GM18519 (cell line): ENCODE results near the gene YBX2.
A peak's percentile ranks its signal among the peaks of the same experiment; 100 is the strongest.
"Not testable (repeated sequence)": the region's sequence is repeated elsewhere in the genome, so short reads cannot be mapped to it uniquely, and the experiment has no call there.

Experiments
- ATAC-seq: cut with Tn5 transposase; IDR thresholded peaks from one replicate; pipeline ENCODE4 v1.9.1; 2021; ENCODE audit warnings: mild to moderate bottlenecking, moderate library complexity; ENCODE audit not compliant: unreplicated experiment, low FRiP score

The YBX2 gene

DNA sequence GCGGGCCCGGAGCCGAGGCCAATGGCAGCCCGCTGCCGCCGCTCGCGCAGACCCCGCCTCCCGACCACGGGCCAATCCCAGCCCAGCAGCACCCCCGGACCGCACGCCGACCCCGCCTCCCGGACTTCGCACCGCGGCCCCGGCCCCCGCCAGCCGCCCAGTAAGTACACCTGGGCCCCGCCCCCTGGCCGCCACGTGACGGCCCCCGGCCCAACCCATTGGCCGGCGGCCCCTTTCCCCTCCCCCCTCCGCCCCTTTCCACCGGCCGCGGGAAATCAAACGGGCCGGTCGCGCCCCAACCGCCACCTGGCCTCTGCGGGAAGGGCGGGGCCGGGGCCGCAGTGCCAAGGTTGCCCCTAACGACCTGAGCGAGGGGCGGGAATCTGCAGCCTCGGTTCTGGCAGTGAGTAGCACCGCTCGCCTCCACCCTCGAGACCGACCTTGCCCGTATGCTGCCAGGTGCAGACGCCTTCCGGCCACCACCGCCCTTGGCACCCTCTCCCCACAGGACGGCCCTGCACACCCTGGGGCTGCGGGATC, at the start of gene YBX2:
Gene YBX2, minus strand, starts transcription at position 26 of the 540 bp plus-strand sequence. CDS start 139 bp downstream, outside the sequence.
- no peak for ATAC-seq

- no peak for ATAC-seq
Observed at GRCh38 chr17:7343250-7343649, 48.8 kb upstream of the YBX2 start.

DNA sequence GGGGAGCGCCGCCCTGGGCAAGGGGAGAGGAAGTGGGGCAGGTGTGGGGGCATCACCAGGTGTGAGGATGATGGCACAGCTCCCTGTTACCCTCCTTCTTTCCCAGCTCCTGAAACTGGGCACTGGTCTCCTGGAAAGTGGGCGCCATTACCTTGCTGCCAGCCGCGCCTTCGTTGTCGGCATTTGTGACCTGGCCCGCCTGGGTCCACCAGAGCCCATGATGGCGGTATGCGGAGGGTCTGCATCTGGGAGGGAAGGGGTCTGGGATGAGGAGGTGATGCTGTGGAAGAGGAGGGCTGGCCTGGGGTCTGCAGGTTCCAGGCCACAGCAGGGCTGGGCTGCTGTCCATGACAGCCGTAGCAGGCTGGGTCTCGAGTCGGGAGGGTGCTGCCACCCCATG, 47.4 kb upstream of the YBX2 start:
- no peak for ATAC-seq

- ATAC-seq = no peak
Observed at GRCh38 chr17:7340179-7340578, 45.7 kb upstream of the YBX2 start.

DNA sequence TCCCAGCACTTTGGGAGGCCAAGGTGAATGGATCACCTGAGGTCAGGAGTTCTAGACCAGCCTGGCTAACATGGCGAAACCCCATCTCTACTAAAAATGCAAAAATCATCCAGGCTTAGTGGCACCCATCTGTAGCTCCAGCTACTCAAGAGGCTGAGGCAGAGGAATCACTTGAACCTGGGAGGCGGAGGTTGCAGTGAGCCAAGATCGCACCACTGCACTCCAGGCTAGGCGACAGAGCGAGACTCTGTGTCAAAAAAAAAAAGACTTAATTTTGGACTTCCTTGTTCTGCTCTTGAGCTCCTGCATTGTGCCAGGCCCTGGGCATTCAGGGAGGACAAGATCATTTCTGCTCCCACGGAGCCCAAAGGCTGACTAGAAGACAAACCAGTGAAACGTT, 43.2 kb upstream of the YBX2 start:
- ATAC-seq = not testable (repeated sequence)

DNA sequence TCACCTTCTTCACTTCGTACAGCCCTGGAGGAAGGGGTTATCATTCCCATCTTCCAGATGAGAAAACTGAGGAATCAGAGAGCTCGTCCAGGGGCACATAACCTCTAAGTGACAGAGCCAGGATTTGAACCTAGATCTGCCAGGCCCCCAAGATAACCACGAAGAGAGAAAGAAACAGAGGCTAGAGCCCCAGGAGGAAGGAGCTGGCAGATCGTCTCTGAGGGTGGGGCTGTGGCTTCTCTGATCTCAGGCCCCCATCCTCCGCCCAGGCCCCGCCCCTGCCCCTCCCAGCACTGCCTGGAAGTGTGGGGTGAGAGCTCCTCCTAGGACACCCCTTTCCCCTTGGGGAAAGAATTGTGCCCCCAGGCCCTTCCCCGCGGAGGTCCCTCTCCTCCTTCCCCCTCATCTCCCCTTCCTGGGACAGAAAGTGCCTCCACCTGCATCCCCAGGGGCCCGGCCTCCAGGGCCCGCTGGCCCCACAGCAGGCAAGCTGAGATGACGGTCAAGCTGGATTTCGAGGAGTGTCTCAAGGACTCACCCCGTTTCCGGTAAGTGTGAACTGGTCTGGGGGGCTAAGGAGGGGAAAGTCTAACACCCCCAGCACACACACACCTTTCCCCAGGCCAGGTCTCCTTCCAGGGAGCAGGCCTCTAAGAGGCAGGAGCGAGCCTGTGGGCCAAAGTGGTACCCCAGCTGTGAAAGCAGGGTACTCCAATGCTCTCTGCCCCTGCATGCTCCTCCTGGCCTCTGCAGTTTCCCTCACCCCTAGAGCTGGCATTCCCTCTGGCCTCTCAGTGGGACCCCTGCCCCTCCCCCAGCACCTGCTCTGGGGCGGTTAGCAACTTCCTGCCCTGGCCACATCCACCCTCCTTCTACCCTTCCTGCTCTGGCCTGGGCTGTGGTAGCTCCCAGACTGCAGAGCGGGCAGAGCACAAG, 42.1 kb upstream of the YBX2 start, which contains the start of gene ACAP1:
Gene ACAP1, plus strand, starts transcription at position 290 of the 936 bp plus-strand sequence. Its CDS starts 206 bp downstream, at position 496.
- no peak for ATAC-seq

- not testable (repeated sequence) for ATAC-seq
Observed at GRCh38 chr17:7335765-7336164, 41.3 kb upstream of the YBX2 start.

DNA sequence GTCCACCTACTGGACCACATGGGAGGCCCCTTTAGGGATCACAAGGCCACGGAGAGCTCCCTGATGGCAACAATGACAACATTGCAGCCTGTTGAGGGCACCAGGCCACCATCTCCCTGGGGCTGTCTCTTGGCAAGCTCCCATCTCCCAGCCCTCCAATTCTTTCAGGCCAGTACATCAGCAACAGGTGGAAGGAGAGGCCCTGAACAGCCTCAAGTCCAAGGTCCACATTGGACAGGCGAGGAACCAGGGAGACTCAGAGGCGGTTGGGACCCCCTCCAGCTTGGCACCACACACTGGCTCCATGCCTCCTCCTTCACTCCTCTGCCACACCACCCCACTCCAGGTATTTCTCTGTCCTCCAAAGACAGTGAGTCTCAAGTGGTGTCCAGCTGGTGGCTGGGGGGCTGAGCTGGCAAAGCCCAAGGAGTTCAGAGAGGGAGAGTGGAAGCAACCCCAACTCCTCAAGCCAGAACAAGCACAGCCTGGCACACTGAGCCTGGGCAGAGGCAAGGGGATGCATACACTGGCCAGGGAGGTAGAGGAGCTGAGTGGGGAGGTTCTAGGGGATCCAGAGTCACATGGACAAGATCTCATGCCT, 40.6 kb upstream of the YBX2 start:
- ATAC-seq = no peak

DNA sequence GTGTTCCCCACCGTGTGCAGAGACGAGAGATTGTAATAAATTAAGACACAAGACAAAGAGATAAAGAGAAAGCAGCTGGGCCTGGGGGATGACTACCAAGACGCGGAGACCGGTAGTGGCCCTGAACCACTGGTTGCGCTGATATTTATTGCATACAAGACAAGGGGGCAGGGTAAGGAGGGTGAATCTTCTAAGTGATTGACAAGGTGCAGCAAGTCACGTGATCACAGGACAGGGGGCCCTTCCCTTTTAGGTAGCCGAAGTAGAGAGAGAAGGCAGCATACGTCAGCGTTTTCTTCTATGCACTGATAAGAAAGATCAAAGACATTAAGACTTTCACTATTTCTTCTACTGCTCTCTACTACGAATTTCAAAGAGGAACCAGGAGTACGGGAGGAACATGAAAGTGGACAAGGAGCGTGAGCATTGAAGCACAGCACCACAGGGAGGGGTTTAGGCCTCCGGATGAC, 38.2 kb upstream of the YBX2 start:
- not testable (repeated sequence) for ATAC-seq

DNA sequence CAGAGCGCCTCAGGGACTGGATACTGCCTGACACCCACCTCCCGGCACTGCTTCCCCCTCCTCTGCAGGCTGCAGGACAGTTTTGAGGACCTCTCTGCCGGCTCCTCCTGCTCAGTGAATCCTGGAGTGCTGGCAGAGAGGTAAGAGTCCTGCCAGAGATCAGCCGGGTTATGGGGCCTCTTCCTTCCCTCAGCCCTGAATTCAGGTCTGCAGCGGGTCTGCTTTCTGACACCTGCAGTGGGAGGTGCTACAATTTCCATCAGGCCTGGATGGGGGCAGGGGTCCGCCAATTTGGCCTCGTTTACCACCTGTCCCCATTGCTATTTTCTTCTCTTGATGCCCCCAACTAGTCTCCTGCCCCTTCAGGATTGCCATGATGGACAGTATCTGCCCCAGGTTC, 37.7 kb upstream of the YBX2 start:
- ATAC-seq = no peak

DNA sequence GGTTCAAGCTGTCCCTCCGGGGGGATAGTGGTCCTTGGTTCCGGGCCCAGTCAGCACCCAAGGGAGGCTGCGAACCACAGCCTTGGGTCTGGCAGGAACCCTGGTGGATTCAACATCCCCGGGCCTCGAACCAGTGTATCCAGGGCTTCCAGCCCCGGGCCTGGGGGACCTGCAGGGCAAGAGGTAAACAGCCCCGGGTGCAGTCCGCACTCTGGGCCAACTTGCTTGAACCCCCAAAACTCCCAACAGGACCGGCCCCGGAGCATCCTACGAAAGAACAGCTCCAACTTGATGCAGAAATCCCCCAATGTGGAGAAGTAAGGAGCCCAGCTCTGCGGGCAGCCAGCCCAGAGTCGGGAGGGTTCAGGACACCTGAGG, 36.2 kb upstream of the YBX2 start:
- no peak for ATAC-seq

DNA sequence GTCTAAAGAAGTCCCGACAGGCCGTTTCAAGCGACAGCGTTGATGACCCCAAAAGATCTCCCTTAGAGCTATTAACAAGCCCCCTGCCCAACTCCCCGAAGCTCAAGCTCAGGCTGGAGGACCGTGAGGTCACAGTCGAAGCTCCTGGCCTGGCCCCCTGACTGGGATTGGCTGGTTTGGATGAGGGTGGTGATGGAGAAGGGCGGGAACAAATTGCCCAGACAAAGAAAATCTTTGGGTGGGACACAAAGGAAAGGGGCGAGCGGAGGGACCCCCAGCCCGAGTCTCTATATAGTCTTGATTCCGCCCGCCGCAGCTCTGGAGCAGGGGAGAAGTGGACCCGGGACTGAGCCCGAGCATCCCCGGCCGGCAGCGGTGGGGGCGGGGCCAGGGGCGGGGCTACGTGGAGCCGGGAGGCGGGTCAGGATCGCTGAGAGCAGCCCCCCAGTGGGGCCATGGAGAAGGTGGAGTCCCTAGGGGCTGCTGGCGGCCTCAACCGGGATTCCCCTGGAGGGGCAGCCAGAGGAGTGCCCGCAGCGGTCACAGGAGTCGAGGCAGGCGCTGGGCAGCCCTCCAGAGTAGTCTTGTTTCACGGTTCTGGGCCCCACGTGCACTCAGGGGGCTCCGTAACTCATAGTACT, 35.7 kb upstream of the YBX2 start:
- peak; percentile 16 for ATAC-seq

GRCh38 chr17:7329374-7329996, 35.0 kb upstream of the YBX2 start:
- peak; percentile 40 for ATAC-seq

- peak; percentile 43 for ATAC-seq
Observed at GRCh38 chr17:7328840-7329373, 34.5 kb upstream of the YBX2 start, which contains the start of gene NEURL4. Gene NEURL4, minus strand, starts transcription at chr17:7329335. Its CDS starts 23 bp downstream, at chr17:7329312.

- no peak for ATAC-seq
Observed at GRCh38 chr17:7328009-7328408, 33.6 kb upstream of the YBX2 start.

DNA sequence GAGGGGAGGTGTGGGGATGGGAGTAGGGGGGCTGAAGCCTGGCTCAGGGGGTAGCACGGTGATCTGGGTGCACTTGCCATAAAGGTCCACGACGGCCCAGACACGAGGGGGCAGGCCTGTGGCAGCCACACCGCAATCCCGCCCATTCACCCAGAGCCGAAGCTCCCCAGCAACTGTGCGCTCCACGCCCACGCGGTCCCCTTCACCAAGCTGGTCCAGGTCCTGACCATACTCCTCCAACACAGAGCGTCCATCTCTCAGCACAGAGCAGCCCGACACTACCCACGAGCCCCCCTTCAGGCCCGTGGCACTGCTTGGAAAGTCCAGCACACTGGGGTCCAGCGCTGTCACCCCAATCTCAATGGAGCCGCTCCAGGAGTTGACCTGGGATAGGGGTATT, 33.1 kb upstream of the YBX2 start:
- no peak for ATAC-seq

GRCh38 chr17:7327056-7327455, 32.6 kb upstream of the YBX2 start:
- ATAC-seq = no peak

- ATAC-seq = no peak
Observed at GRCh38 chr17:7326186-7326585, 31.7 kb upstream of the YBX2 start.

- no peak for ATAC-seq
Observed at GRCh38 chr17:7325031-7325528, 30.6 kb upstream of the YBX2 start.

GRCh38 chr17:7324438-7324779, 30.0 kb upstream of the YBX2 start:
- ATAC-seq = no peak
